Measurements from ENCODE around the gene SP140.
A peak's percentile ranks its signal among the peaks of the same experiment; 100 is the strongest.
"Not testable (repeated sequence)": the region's sequence is repeated elsewhere in the genome, so short reads cannot be mapped to it uniquely, and the experiment has no call there.

SP140 gene

GRCh38 chr2:230225486-230225885 is at the start of gene SP140:
SP140 (plus strand) TSS chr2:230225736; CDS start chr2:230225845, 109 bp downstream.
- peak in 13 of 51 donors; percentile 1 to 13 (median 7) for DNase-seq

DNA sequence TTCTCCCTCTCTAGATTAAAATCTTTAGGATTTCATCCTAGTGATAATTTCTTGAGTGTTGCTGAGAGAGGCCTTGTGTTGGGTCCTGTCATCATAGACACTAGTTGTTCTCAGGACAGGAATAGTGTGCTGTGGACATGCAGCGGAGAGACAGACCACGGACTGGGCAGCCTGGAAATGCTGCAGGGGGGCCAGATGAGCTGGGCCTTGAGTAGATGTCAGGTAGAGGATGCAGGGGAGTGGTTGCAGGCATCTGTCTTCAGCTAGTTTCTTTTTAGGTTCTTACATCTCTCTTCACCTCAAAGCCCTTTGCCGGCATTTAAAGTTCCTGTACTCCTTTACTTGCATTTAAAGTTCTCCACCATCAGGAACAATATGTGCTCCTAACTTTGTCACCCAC is 48.5 kb upstream of the SP140 start:
- no peak for DNase-seq

- DNase-seq, result no peak
These were observed 46.7 kb upstream of the SP140 start for GRCh38 chr2:230178546-230179485.

DNA sequence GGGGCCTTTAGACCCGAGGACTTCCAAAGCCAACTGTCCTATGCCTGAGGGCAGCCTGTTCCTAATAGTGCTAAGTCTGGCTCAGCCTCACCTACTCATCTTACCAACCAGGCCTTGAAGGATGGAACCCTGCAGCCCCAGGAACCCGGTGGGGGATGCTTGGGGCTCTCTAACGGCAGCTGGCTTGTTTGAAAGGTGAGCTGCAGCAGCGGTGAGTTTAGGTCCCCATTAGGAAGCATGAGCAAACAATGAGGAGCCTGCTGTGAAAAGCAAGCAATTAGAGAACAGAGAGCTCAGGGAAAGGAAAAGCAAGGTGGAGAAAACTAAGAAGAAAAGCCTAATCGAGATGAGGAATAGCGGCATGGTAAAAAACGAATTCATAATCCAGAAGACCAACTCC is 45.6 kb upstream of the SP140 start:
- DNase-seq, result no peak

DNA sequence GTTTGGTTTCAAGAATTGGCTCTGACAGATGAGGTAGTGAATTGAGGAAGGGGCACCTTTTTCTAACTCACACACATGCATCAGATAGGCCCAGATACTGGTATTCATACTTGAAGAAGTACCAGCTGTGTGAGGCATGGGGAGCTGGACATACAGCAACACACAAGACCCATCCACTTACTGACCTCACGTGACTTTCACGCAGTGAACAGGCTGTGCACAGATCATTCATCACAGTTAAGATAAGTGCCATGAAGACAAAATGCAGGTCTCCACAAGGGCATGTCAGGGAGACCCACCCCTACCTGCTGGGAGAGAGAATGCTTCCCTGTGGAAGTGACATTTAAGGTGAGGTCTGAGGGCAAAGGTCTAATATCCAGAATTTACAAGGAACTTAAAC is 44.3 kb upstream of the SP140 start:
- no peak for DNase-seq

DNA sequence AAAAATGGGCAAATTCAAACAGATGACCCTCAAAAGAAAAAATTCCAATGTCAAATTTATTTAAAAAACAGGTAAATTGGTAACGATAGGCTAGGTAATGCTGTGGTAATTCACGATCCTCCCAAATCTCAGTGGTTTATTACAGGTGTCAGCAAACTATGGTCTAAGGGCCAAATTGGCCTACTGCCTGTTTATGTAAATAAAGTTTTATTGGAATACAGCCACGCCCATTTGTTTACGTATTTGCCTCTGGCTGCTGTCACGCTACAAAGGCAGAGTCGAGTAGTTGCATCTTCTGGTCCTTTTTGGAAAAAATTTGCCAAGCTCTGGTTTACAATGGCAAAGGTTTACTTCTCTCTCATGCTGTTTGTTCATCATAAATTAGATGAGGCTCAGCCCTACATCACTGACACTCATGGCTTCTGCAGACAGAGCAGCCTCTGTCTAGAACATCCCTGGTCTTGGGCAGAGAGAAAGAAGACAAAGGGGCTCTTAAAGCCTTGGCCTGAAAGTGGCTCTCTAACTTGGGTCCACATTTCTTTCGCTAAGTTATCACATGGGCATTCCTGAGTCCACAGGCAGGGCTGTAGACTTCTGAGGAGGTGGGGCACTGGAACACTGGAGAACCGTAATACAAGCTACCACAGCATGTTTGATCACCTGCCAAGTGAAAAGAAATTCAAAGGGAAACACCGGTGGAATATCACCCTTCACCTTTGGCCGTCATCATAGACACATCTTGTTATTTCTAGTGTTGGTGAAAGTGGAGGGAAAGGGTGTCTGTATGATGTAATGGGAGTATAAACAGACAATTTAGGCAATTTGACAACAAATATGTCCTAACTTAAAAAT is 40.6 kb upstream of the SP140 start:
- DNase-seq, result no peak

- no peak for DNase-seq
These were observed 23.0 kb upstream of the SP140 start for GRCh38 chr2:230202430-230203109.

- no peak for DNase-seq
These were observed 22.3 kb upstream of the SP140 start for GRCh38 chr2:230203110-230203676.

DNA sequence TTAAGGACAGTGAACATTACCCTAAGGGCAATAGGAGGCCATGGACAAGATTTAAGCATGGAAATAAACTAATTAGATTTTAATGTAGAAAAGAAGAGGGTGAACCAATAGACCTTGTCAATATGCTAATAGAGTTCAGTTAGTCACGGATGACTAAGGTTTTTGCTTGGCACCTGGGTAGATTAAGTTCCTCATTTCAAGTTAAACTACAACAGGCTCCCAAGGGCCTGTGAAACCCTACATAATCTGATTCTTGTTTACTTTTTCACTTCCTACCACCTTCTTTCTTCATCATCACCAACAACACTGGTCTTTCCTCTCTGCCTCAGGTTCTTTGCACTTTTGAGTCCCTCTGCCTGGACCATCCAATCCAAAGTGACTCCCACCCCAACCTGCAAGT is 20.5 kb upstream of the SP140 start:
- no peak for DNase-seq

- no peak for DNase-seq
These were observed 19.8 kb upstream of the SP140 start for GRCh38 chr2:230205721-230206120.

DNA sequence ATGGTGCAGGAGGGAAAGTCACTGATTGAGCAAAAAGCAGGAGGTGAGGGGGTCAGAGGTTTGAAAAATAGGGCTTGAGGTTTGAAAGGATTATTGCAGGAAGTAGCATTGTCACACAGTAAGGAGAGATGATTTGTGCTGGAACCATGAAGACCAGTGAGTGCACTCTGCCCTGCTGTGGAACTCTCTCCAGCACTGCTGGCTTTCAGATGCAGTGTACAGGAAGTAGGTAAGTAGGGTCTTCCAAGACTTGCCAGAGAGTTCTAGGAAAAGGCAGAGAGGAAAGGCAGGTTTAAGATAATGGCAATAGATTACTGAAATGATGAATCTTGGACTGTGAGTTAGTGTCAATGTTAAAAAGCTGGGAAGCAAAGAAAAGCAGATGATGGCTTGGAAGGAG is 17.0 kb upstream of the SP140 start:
- no peak for DNase-seq

DNA sequence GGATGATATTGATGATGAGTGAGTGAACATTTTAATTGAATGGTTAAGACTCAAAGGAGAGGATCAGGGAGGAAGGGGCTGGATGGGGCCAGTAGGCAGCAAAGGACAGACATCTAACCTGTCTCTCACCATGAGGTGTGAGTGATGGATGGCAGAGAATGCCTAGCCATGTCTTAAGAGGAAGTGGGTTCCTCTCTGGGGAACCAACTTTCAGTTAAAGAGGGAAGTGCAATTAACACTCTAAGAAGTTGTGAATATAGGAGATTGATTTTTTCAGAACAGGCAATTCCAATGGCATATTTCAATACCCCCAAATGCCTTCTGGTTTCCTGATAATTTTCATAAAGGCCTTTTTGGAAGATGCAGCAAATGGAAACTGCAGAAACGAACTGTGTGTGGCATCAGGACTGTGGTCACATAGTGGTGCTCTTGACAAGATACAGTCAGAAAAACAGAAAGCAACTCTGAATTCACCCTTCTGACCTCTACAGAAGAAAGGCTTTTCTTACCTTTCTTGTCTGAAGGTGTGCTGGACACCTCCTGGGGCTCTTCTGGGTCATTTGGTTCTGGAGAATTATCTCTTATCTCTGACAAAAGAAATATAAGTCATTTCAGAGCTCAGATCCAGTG is 16.0 kb upstream of the SP140 start:
- peak in 1 of 51 donors; percentile 8 for DNase-seq

- no peak for DNase-seq
These were observed 9.0 kb upstream of the SP140 start for GRCh38 chr2:230216489-230216888.

GRCh38 chr2:230217424-230217823 is 8.1 kb upstream of the SP140 start:
- DNase-seq, result no peak

GRCh38 chr2:230218421-230218820 is 7.1 kb upstream of the SP140 start:
- DNase-seq, result no peak

- DNase-seq, result peak in 50 of 51 donors; percentile 5 to 75 (median 46)
These were observed 5.9 kb upstream of the SP140 start, which contains the start of gene SP110 for GRCh38 chr2:230219419-230220331. SP110 (minus strand) TSS chr2:230219984; CDS start chr2:230216927, 3,057 bp downstream.

DNA sequence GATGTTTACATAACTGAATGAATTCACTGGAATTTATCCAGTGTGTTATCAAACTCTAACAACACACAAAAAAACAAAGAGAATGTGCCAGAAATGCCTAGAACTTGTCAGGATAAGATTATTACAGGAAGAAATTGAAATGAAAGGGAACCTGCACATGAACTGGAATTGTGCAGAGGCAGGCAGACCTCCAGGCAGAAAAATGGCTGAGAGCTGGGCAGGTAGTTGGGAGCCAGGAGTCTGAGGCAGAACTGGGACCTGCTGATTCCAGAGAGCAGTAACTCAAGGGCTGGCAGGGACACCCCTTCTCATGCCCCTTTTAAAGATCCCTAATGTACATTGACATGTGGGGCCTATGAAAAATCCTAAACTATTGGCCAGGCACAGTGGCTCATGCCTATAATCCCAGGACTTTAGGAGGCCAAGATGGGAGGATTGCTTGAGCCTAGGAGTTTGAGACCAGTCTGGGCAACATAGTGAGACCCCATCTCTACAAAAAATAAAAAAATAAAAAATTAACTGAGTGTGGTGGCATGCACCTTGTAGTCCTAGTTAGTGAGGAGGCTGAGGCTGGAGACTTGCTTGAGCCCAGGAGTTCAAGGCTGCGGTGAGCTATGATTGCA is 5.1 kb upstream of the SP140 start:
- no peak for DNase-seq

DNA sequence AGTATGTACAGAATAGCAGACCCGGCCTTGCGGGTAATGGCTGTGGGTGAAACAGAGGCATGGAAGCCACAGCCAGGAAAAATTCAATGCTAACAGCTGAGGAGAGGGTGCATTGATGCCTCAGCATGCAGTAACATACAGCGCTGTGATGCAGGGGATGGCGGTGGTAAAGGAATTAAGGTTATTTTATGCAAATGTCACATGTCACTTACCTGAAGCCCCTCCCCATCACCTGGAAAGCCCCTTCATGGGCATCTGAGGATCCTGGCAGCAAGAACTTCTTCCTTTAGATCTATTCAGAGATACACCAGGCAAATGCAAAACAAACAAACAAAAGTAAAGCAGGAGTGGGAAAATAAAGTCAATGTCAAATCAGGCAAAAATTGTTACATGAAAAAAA is 4.0 kb upstream of the SP140 start:
- no peak for DNase-seq

DNA sequence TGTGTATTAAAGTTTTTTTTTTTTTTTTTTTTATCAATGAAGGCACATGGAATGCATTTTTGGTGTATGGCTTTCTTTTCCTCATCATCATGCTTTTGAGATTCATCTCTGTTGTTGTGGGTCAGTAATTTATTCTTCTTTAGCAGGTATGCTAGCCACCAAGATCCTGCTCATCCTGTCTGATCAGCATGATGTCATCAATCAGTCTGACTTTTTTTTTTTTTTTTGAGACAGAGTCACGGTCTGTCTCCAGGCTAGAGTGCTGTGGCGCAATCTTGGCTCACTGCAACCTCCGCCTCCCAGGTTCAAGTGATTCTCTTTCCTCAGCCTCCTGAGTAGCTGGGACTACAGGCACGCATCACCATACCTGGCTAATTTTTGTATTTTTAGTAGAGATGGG is 2.7 kb upstream of the SP140 start:
- DNase-seq, result not testable (repeated sequence)

Data from hypothalamus (tissue), 51 donors.